ENCODE data around the gene HSFX3.

GRCh38 chrX:149515954-149516602 lies 33.6 kb downstream of the HSFX3 start:
- no peak for TF ChIP-seq CTCF (IDR thresholded peaks at IDR 0.05 in 2 of 3, conservative IDR thresholded peaks at IDR 0.05 in 1 of 3; ENCODE audit: borderline replicate concordance in 1 of 3, insufficient read depth in 1 of 3, low read depth in 2 of 3, low read length in 2 of 3)
- no peak for TF ChIP-seq ZNF274 (IDR thresholded peaks at IDR 0.05; ENCODE audit: low read depth, low read length)
- no peak for TF ChIP-seq SP1 (IDR thresholded peaks at IDR 0.05; ENCODE audit: low read depth)
- no peak for TF ChIP-seq POLR2A (IDR thresholded peaks at IDR 0.05; ENCODE audit: borderline replicate concordance, extremely low read depth, insufficient read depth, insufficient read length)
- TF ChIP-seq ZFX (IDR thresholded peaks at IDR 0.05): no peak
- no peak for TF ChIP-seq CEBPB (IDR thresholded peaks at IDR 0.05; ENCODE audit: low read depth)
- no peak for TF ChIP-seq EZH2phosphoT487 (IDR thresholded peaks at IDR 0.05; ENCODE audit: borderline replicate concordance)
- TF ChIP-seq REST (IDR thresholded peaks at IDR 0.05; ENCODE audit: low read depth): no peak
- no peak for TF ChIP-seq EZH2 (IDR thresholded peaks at IDR 0.05)
- no peak for TF ChIP-seq TCF7L2 (IDR thresholded peaks at IDR 0.05; ENCODE audit: borderline replicate concordance, extremely low read depth, insufficient read depth, insufficient read length)
- no peak for TF ChIP-seq ELF1 (IDR thresholded peaks at IDR 0.05; ENCODE audit: borderline replicate concordance, low read depth)
- no peak for TF ChIP-seq ATF3 (IDR thresholded peaks at IDR 0.05)
- TF ChIP-seq SIN3A (IDR thresholded peaks at IDR 0.05; ENCODE audit: low read depth): no peak

Measured in HCT116 (cell line).